ENCODE results near the gene TMED5.
"Not testable (repeated sequence)": the region's sequence is repeated elsewhere in the genome, so short reads cannot be mapped to it uniquely, and the experiment has no call there.

The TMED5 gene

DNA sequence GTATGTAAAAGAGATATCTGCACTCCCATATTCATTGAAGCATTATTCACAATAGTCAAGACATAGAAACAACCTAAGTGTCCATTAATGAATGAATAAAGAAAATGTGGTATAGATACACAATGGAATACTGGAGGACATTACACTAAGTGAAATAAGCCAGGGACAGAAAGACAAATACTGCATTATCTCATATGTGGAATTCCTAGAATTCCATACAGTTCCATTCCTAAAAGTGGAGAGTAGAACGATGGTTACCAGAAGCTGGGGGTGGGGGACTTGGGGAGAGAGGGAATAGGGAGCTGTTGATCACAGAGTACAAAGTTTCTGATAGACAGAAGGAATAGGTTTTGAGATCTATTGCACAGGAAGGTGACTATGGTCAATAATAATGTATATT is 7.4 kb downstream of the TMED5 start:
- FAIRE-seq, result no peak
- DNase-seq (ENCODE audit: insufficient read length, low spot score), result no peak
- TF ChIP-seq PAX5 (IDR thresholded peaks at IDR 0.05; ENCODE audit: insufficient read depth, low read length, severe bottlenecking) (no peak), POLR2AphosphoS5 (IDR thresholded peaks at IDR 0.05; ENCODE audit: low read depth, low read length) (no peak), SPI1 (IDR thresholded peaks at IDR 0.05; ENCODE audit: low read depth, low read length) (no peak), TAF1 (IDR thresholded peaks at IDR 0.05; ENCODE audit: low read depth, low read length) (no peak), POU2F2 (IDR thresholded peaks at IDR 0.05; ENCODE audit: low read depth, low read length) (no peak), POLR2A (IDR thresholded peaks at IDR 0.05; ENCODE audit: low read depth, low read length) (no peak)

DNA sequence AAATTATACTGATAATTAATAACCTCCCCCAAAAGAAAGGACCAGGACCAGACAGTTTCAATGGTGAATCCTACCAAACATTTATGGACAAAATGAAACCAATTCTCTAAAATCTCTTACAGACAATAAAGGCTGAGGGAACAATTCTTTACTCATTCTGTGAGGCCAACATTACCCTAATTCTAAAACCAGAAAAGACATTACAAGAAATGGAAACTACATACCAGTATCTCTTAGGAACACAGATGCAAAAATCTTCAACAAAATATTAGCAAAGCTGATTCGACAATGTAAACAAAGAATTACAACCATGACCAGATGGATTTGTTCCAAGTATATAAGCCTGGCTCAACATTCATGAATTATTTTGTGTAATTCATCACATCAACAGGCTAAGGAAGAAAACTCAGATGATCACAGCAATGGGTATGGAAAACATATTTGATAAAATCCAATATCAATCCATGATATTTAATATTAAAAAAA is 8.6 kb downstream of the TMED5 start:
- FAIRE-seq (no peak), DNase-seq (ENCODE audit: insufficient read length, low spot score) (no peak)
- TF ChIP-seq POLR2A (IDR thresholded peaks at IDR 0.05; ENCODE audit: low read depth, low read length) (no peak), TAF1 (IDR thresholded peaks at IDR 0.05; ENCODE audit: low read depth, low read length) (no peak)

- not testable (repeated sequence) for FAIRE-seq; DNase-seq (ENCODE audit: insufficient read length, low spot score)
Observed at GRCh38 chr1:93170141-93170678, 10.0 kb downstream of the TMED5 start.

- TF ChIP-seq POU2F2 (IDR thresholded peaks at IDR 0.05; ENCODE audit: low read depth, low read length) (no peak), PAX5 (IDR thresholded peaks at IDR 0.05; ENCODE audit: insufficient read depth, low read length, severe bottlenecking) (no peak), TAF1 (IDR thresholded peaks at IDR 0.05; ENCODE audit: low read depth, low read length) (no peak), POLR2A (IDR thresholded peaks at IDR 0.05; ENCODE audit: low read depth, low read length) (no peak), POLR2AphosphoS5 (IDR thresholded peaks at IDR 0.05; ENCODE audit: low read depth, low read length) (no peak), SPI1 (IDR thresholded peaks at IDR 0.05; ENCODE audit: low read depth, low read length) (no peak)
- no peak for DNase-seq (ENCODE audit: insufficient read length, low spot score)
- no peak for FAIRE-seq
Observed at GRCh38 chr1:93167006-93167405, 13.2 kb downstream of the TMED5 start.

- FAIRE-seq; DNase-seq (ENCODE audit: insufficient read length, low spot score): not testable (repeated sequence)
Observed at GRCh38 chr1:93165895-93166294, 14.3 kb downstream of the TMED5 start.

DNA sequence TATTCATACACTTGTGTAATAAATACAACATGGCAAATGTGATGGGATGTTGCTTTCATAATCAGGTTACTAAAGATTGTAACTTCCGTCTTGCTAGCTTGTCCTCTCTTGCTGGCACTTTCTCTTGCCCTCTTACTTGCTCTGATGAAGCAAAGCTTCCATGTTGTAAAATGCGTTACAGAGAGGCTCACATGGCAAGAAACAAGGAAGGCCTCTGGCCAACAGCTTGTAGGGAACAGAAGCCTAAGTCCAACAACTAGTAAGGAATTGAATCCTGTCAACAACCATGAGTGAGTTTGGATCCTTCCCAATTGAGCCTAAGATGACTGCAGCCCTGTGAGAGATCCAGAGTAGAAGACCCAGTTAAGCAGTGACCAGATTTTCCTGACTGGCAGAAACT is 15.4 kb downstream of the TMED5 start:
- DNase-seq (ENCODE audit: insufficient read length, low spot score) (no peak), FAIRE-seq (no peak)
- TF ChIP-seq POLR2A (IDR thresholded peaks at IDR 0.05; ENCODE audit: low read depth, low read length), result no peak

- FAIRE-seq; DNase-seq (ENCODE audit: insufficient read length, low spot score): not testable (repeated sequence)
Observed at GRCh38 chr1:93163314-93163713, 16.9 kb downstream of the TMED5 start.

DNA sequence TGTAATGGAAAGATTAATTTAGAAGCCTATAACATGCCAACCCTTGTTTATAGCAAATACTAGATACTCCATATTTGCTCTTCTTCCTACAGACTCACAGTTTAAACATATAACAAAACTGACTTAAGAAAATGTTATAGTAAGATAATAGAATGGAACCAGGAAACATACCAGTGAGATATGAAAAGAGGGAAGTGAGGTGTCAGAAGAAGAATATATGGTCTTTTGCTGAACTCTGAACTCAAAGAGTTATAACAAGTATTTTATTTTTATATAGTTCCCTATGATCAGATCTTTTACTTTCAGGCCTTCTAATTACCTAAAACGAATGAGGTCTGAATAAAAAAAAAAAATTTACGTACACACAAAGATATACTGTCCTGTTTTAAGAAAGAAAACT is 20.9 kb downstream of the TMED5 start:
- DNase-seq (ENCODE audit: insufficient read length, low spot score), result no peak
- TF ChIP-seq POLR2AphosphoS5 (IDR thresholded peaks at IDR 0.05; ENCODE audit: low read depth, low read length) (no peak), POLR2A (IDR thresholded peaks at IDR 0.05; ENCODE audit: low read depth, low read length) (no peak), PAX5 (IDR thresholded peaks at IDR 0.05; ENCODE audit: insufficient read depth, low read length, severe bottlenecking) (no peak), TAF1 (IDR thresholded peaks at IDR 0.05; ENCODE audit: low read depth, low read length) (no peak), SPI1 (IDR thresholded peaks at IDR 0.05; ENCODE audit: low read depth, low read length) (no peak), POU2F2 (IDR thresholded peaks at IDR 0.05; ENCODE audit: low read depth, low read length) (no peak)
- no peak for FAIRE-seq

DNA sequence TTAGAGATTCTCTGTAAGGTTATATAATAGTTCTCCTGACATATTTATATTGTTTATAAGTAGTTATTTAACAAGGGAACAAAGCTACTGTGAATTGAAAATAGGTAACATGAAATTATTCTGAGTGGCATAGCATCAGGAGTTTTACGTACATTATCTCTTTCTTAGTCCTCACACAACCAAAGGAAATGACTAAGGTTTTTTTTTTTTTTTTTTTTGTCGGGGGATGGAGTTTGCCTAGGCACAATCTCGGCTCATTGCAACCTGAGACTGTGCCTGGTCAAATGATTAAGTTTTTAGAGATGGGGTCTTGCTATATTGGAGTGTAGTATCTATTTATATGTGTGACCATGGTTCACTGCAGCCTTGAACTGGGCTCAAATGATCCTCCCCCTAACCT is 24.9 kb downstream of the TMED5 start:
- no peak for TF ChIP-seq POU2F2 (IDR thresholded peaks at IDR 0.05; ENCODE audit: low read depth, low read length)
- no peak for TF ChIP-seq PAX5 (IDR thresholded peaks at IDR 0.05; ENCODE audit: insufficient read depth, low read length, severe bottlenecking)
- TF ChIP-seq POLR2A (IDR thresholded peaks at IDR 0.05; ENCODE audit: low read depth, low read length), result no peak
- no peak for TF ChIP-seq POLR2AphosphoS5 (IDR thresholded peaks at IDR 0.05; ENCODE audit: low read depth, low read length)
- no peak for TF ChIP-seq TAF1 (IDR thresholded peaks at IDR 0.05; ENCODE audit: low read depth, low read length)
- no peak for TF ChIP-seq SPI1 (IDR thresholded peaks at IDR 0.05; ENCODE audit: low read depth, low read length)
- DNase-seq (ENCODE audit: insufficient read length, low spot score) (no peak), FAIRE-seq (no peak)

DNA sequence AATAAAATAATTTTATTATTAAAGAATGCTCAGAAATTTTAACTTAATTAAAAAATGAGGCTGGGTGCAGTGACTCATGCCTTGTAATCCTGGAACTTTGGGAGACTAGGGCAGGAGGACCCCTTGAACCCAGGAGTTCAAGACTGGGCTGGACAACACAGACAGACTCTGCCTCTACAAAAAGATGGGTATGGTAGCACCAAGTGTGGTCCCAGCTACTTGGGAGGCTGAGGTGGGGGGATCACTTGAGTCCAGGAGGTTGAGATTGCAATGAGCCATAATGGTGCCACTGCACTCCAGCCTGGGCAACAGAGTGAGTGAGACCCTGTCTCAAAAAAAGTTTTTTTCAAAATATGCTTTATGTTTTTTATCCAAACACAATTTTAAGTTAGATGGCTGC is 25.3 kb downstream of the TMED5 start:
- FAIRE-seq (no peak), DNase-seq (ENCODE audit: insufficient read length, low spot score) (no peak)
- no peak for TF ChIP-seq SPI1 (IDR thresholded peaks at IDR 0.05; ENCODE audit: low read depth, low read length)
- TF ChIP-seq PAX5 (IDR thresholded peaks at IDR 0.05; ENCODE audit: insufficient read depth, low read length, severe bottlenecking), result no peak
- no peak for TF ChIP-seq TAF1 (IDR thresholded peaks at IDR 0.05; ENCODE audit: low read depth, low read length)
- TF ChIP-seq POLR2A (IDR thresholded peaks at IDR 0.05; ENCODE audit: low read depth, low read length), result no peak
- no peak for TF ChIP-seq POLR2AphosphoS5 (IDR thresholded peaks at IDR 0.05; ENCODE audit: low read depth, low read length)
- TF ChIP-seq POU2F2 (IDR thresholded peaks at IDR 0.05; ENCODE audit: low read depth, low read length), result no peak

- FAIRE-seq (no peak), DNase-seq (ENCODE audit: insufficient read length, low spot score) (no peak)
- TF ChIP-seq TAF1 (IDR thresholded peaks at IDR 0.05; ENCODE audit: low read depth, low read length) (no peak), PAX5 (IDR thresholded peaks at IDR 0.05; ENCODE audit: insufficient read depth, low read length, severe bottlenecking) (no peak), SPI1 (IDR thresholded peaks at IDR 0.05; ENCODE audit: low read depth, low read length) (no peak), POU2F2 (IDR thresholded peaks at IDR 0.05; ENCODE audit: low read depth, low read length) (no peak), POLR2AphosphoS5 (IDR thresholded peaks at IDR 0.05; ENCODE audit: low read depth, low read length) (no peak), POLR2A (IDR thresholded peaks at IDR 0.05; ENCODE audit: low read depth, low read length) (no peak)
Observed at GRCh38 chr1:93152835-93153234, 27.4 kb downstream of the TMED5 start.

Data from GM12891 (cell line).